ENCODE results near the gene KIF17.

KIF17 gene

GRCh38 chr1:20713440-20713839, 4.4 kb downstream of the KIF17 start:
- Histone ChIP-seq H3K9me3 (ENCODE audit: insufficient read depth, low read length) (no peaks in the 10 kb centered on the region), H3K9ac (ENCODE audit: insufficient read length, low read depth) (no peak overlapping the region), H3K36me3 (ENCODE audit: insufficient read depth, insufficient read length, low read length) (peaks cover 19% of the 10 kb centered on the region), H3K4me1 (ENCODE audit: insufficient read depth, insufficient read length) (peaks cover 4% of the 10 kb centered on the region), H3K4me3 (ENCODE audit: insufficient read length, low read depth) (no peak overlapping the region), H3K27me3 (ENCODE audit: insufficient read depth, insufficient read length) (peaks cover 3% of the 10 kb centered on the region)
- DNase-seq (ENCODE audit: low read depth, low spot score): no peak
- TF ChIP-seq YY1 (IDR thresholded peaks at IDR 0.05; ENCODE audit: insufficient read depth, insufficient read length) (no peak), ZNF274 (IDR thresholded peaks at IDR 0.05; ENCODE audit: low read depth, low read length) (no peak), SUZ12 (IDR thresholded peaks at IDR 0.05; ENCODE audit: extremely low read depth, insufficient read depth, insufficient read length) (no peak)

- Histone ChIP-seq H3K9me3 (ENCODE audit: insufficient read depth, low read length) (no peaks in the 10 kb centered on the region), H3K9ac (ENCODE audit: insufficient read length, low read depth) (no peak overlapping the region), H3K27me3 (ENCODE audit: insufficient read depth, insufficient read length) (no peaks in the 10 kb centered on the region), H3K4me3 (ENCODE audit: insufficient read length, low read depth) (no peak overlapping the region), H3K4me1 (ENCODE audit: insufficient read depth, insufficient read length) (peaks cover 4% of the 10 kb centered on the region), H3K36me3 (ENCODE audit: insufficient read depth, insufficient read length, low read length) (peaks cover 25% of the 10 kb centered on the region)
- no peak for TF ChIP-seq SUZ12 (IDR thresholded peaks at IDR 0.05; ENCODE audit: extremely low read depth, insufficient read depth, insufficient read length)
- TF ChIP-seq YY1 (IDR thresholded peaks at IDR 0.05; ENCODE audit: insufficient read depth, insufficient read length): no peak
- no peak for TF ChIP-seq ZNF274 (IDR thresholded peaks at IDR 0.05; ENCODE audit: low read depth, low read length)
- no peak for DNase-seq (ENCODE audit: low read depth, low spot score)
Measured at GRCh38 chr1:20712215-20712577, 5.6 kb downstream of the KIF17 start.

DNA sequence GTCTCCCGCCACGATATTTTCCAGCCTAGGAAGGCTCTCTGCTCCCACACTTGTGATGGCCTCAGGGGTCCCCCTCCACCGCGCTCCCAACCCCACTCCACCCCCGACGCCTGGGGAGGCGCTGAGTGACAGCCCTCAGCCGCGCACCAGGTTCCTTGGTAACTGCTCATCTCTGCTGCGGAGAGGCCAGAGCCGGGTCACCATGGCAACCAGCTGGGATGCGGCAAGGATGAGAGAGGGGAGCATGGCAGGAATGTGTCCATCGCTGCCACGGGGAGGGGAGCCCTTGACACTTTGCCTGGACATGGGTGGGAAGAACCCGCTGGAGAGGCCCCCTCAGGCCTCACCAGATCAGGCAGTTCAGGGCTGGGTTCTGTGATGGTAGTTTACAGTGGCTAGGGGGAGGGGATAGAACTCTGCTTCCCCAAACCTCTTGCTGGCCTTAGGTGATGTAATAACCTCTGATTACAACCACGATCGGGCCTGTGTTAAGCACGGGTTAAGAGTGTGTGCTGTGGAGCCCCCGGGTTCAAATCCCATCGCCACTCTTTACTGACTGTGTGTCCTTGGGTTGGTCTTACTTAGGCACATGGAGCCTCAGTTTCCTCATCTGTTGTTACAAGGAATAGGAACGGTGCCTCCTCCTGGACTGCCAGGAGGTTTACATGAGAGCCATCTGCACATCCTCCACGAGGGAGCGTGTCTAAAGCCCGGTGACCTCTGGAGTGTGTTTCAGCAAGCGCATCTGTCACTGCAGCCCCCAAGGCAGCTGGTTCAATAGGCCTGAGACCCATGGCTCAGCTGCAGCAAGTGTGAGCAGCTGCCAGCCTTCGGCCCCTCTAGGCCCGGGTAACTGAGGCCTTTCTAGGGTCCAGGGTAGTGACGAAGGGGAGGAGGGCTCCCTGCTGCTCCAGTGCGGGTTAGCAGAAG, 6.3 kb downstream of the KIF17 start:
- H3K9ac ChIP-seq (ENCODE audit: insufficient read length, low read depth): no peak overlapping the region
- H3K4me1 ChIP-seq (ENCODE audit: insufficient read depth, insufficient read length): no peaks in the 10 kb centered on the region
- no peak overlapping the region for H3K4me3 ChIP-seq (ENCODE audit: insufficient read length, low read depth)
- no peak for DNase-seq (ENCODE audit: low read depth, low spot score)
- peaks cover 25% of the 10 kb centered on the region for H3K36me3 ChIP-seq (ENCODE audit: insufficient read depth, insufficient read length, low read length)
- H3K9me3 ChIP-seq (ENCODE audit: insufficient read depth, low read length): no peaks in the 10 kb centered on the region
- TF ChIP-seq SUZ12 (IDR thresholded peaks at IDR 0.05; ENCODE audit: extremely low read depth, insufficient read depth, insufficient read length) (no peak), YY1 (IDR thresholded peaks at IDR 0.05; ENCODE audit: insufficient read depth, insufficient read length) (no peak), ZNF274 (IDR thresholded peaks at IDR 0.05; ENCODE audit: low read depth, low read length) (no peak)
- H3K27me3 ChIP-seq (ENCODE audit: insufficient read depth, insufficient read length): no peaks in the 10 kb centered on the region

- H3K9ac ChIP-seq (ENCODE audit: insufficient read length, low read depth): no peak overlapping the region
- TF ChIP-seq ZNF274 (IDR thresholded peaks at IDR 0.05; ENCODE audit: low read depth, low read length) (no peak), YY1 (IDR thresholded peaks at IDR 0.05; ENCODE audit: insufficient read depth, insufficient read length) (no peak), SUZ12 (IDR thresholded peaks at IDR 0.05; ENCODE audit: extremely low read depth, insufficient read depth, insufficient read length) (no peak)
- H3K36me3 ChIP-seq (ENCODE audit: insufficient read depth, insufficient read length, low read length): peaks cover 25% of the 10 kb centered on the region
- H3K4me1 ChIP-seq (ENCODE audit: insufficient read depth, insufficient read length): no peaks in the 10 kb centered on the region
- H3K27me3 ChIP-seq (ENCODE audit: insufficient read depth, insufficient read length): no peaks in the 10 kb centered on the region
- DNase-seq (ENCODE audit: low read depth, low spot score): no peak
- no peaks in the 10 kb centered on the region for H3K9me3 ChIP-seq (ENCODE audit: insufficient read depth, low read length)
- no peak overlapping the region for H3K4me3 ChIP-seq (ENCODE audit: insufficient read length, low read depth)
Measured at GRCh38 chr1:20710469-20711284, 7.1 kb downstream of the KIF17 start.

- Histone ChIP-seq H3K9me3 (ENCODE audit: insufficient read depth, low read length) (no peaks in the 10 kb centered on the region), H3K36me3 (ENCODE audit: insufficient read depth, insufficient read length, low read length) (peaks cover 25% of the 10 kb centered on the region), H3K27me3 (ENCODE audit: insufficient read depth, insufficient read length) (no peaks in the 10 kb centered on the region), H3K4me1 (ENCODE audit: insufficient read depth, insufficient read length) (no peaks in the 10 kb centered on the region), H3K9ac (ENCODE audit: insufficient read length, low read depth) (no peak overlapping the region), H3K4me3 (ENCODE audit: insufficient read length, low read depth) (no peak overlapping the region)
- DNase-seq (ENCODE audit: low read depth, low spot score): no peak
- TF ChIP-seq YY1 (IDR thresholded peaks at IDR 0.05; ENCODE audit: insufficient read depth, insufficient read length): no peak
- TF ChIP-seq SUZ12 (IDR thresholded peaks at IDR 0.05; ENCODE audit: extremely low read depth, insufficient read depth, insufficient read length): no peak
- no peak for TF ChIP-seq ZNF274 (IDR thresholded peaks at IDR 0.05; ENCODE audit: low read depth, low read length)
Measured at GRCh38 chr1:20709868-20710267, 7.9 kb downstream of the KIF17 start.

DNA sequence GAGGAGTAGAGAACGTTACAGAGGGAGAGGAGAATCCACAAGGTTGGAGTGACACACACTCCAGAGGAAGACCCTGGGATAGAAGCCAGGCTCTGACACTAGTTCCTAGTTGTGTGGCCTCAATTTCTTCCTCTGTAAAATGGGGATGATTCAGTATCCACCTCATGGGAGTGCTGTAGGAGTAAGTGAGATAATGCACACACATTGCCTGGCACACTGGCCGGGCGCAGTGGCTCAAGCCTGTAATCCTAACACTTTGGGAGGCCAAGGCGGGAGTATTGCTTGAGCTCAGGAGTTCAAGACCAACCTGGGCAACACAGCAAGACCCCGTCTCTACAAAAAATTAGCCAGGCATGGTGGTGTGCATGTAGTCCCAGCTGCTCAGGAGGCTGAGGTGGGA, 8.9 kb downstream of the KIF17 start:
- no peaks in the 10 kb centered on the region for H3K9me3 ChIP-seq (ENCODE audit: insufficient read depth, low read length)
- H3K4me1 ChIP-seq (ENCODE audit: insufficient read depth, insufficient read length): no peaks in the 10 kb centered on the region
- no peak for DNase-seq (ENCODE audit: low read depth, low spot score)
- H3K27me3 ChIP-seq (ENCODE audit: insufficient read depth, insufficient read length): no peaks in the 10 kb centered on the region
- no peak overlapping the region for H3K4me3 ChIP-seq (ENCODE audit: insufficient read length, low read depth)
- TF ChIP-seq YY1 (IDR thresholded peaks at IDR 0.05; ENCODE audit: insufficient read depth, insufficient read length) (no peak), ZNF274 (IDR thresholded peaks at IDR 0.05; ENCODE audit: low read depth, low read length) (no peak)
- H3K9ac ChIP-seq (ENCODE audit: insufficient read length, low read depth): no peak overlapping the region
- H3K36me3 ChIP-seq (ENCODE audit: insufficient read depth, insufficient read length, low read length): peaks cover 33% of the 10 kb centered on the region

DNA sequence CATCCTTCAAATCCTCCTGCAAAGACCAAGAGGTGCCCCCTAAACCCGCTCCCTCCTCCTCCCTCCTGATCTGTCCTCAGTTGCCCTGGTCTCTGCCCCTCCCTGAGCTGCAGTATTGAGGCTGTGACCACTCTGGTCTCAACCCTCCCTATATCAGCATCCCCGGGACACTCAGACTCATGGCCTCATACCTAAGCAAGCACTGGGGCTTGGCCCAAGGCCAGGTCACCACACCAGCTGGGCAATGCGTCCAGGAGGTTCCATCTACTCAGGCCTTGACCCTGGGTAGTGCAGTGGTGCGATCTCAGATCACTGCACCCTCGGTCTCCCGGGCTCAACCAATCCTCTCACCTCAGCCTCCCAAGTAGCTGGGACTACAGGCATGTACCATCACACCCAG, 9.8 kb downstream of the KIF17 start:
- no peaks in the 10 kb centered on the region for H3K27me3 ChIP-seq (ENCODE audit: insufficient read depth, insufficient read length)
- no peaks in the 10 kb centered on the region for H3K9me3 ChIP-seq (ENCODE audit: insufficient read depth, low read length)
- no peaks in the 10 kb centered on the region for H3K4me1 ChIP-seq (ENCODE audit: insufficient read depth, insufficient read length)
- peaks cover 33% of the 10 kb centered on the region for H3K36me3 ChIP-seq (ENCODE audit: insufficient read depth, insufficient read length, low read length)
- no peak for TF ChIP-seq YY1 (IDR thresholded peaks at IDR 0.05; ENCODE audit: insufficient read depth, insufficient read length)
- no peak for TF ChIP-seq ZNF274 (IDR thresholded peaks at IDR 0.05; ENCODE audit: low read depth, low read length)
- no peak for TF ChIP-seq SUZ12 (IDR thresholded peaks at IDR 0.05; ENCODE audit: extremely low read depth, insufficient read depth, insufficient read length)
- no peak overlapping the region for H3K4me3 ChIP-seq (ENCODE audit: insufficient read length, low read depth)
- no peak overlapping the region for H3K9ac ChIP-seq (ENCODE audit: insufficient read length, low read depth)
- no peak for DNase-seq (ENCODE audit: low read depth, low spot score)
